Body of pancreas (tissue), 4 donors: ENCODE measurements around the gene CFAP46.

Source experiments
- POLR2A ChIP-seq, 3 donors: fragments of 450-650 bp; IDR thresholded peaks; one replicate each; pipeline ENCODE4 v1.6.1; 2016; ENCODE audit warnings: antibody characterized with exemption in 3 of 3, mild to moderate bottlenecking in 2 of 3
- TF ChIP-seq, protein P1 (sequence below), 7 experiments: fragments of 450-650 bp in 4 of 7; fragments of 200-600 bp in 3 of 7; sonication (generic) in 3 of 7; IDR thresholded peaks; one replicate each; pipeline ENCODE4 v1.5.1; 2016 to 2019; ENCODE audit warnings: antibody characterized with exemption in 7 of 7

DNA sequence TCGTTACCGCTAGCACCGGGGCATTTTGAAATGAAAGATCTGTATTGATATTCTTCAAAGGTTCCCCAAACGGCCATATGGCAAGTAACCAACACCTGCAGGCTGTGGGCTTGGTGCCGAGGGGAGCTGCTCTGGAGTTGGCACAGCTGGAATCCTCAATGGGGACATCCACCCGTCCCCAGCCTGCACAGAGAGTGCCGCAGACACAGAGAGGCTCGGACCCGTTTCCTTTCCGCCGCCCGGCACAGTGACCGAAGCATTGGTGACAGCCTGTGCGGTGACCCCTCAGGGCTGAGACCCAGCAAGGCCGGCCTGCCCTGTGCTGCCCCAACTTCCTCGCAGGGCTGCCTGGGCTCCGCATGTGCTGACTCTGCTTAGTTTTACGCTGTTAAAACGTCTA is 4.5 kb downstream of the CFAP46 start:
- TF ChIP-seq, protein P1, sequence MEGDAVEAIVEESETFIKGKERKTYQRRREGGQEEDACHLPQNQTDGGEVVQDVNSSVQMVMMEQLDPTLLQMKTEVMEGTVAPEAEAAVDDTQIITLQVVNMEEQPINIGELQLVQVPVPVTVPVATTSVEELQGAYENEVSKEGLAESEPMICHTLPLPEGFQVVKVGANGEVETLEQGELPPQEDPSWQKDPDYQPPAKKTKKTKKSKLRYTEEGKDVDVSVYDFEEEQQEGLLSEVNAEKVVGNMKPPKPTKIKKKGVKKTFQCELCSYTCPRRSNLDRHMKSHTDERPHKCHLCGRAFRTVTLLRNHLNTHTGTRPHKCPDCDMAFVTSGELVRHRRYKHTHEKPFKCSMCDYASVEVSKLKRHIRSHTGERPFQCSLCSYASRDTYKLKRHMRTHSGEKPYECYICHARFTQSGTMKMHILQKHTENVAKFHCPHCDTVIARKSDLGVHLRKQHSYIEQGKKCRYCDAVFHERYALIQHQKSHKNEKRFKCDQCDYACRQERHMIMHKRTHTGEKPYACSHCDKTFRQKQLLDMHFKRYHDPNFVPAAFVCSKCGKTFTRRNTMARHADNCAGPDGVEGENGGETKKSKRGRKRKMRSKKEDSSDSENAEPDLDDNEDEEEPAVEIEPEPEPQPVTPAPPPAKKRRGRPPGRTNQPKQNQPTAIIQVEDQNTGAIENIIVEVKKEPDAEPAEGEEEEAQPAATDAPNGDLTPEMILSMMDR (IDR thresholded peaks at IDR 0.05): no peak
- TF ChIP-seq POLR2A (IDR thresholded peaks at IDR 0.05): no peak
